Erythroblast (primary cell): ENCODE results near the gene CRTC2.
"Not testable (repeated sequence)": the region's sequence is repeated elsewhere in the genome, so short reads cannot be mapped to it uniquely, and the experiment has no call there.

Experiments used
- DNase-seq, 2 experiments: peaks; one replicate each; lab custom pipeline; 2025; lab: John Stamatoyannopoulos, UW
- GATA1 ChIP-seq: IDR thresholded peaks from 2 replicates; pipeline ENCODE4 v1.6.1; 2011; ENCODE audit warnings: low read depth, mild to moderate bottlenecking, control low read depth, low read length, moderate library complexity
- POLR2A ChIP-seq: IDR thresholded peaks from 2 replicates; pipeline ENCODE4 v1.6.1; 2011; ENCODE audit warnings: mild to moderate bottlenecking, low read length

Gene CRTC2

DNA sequence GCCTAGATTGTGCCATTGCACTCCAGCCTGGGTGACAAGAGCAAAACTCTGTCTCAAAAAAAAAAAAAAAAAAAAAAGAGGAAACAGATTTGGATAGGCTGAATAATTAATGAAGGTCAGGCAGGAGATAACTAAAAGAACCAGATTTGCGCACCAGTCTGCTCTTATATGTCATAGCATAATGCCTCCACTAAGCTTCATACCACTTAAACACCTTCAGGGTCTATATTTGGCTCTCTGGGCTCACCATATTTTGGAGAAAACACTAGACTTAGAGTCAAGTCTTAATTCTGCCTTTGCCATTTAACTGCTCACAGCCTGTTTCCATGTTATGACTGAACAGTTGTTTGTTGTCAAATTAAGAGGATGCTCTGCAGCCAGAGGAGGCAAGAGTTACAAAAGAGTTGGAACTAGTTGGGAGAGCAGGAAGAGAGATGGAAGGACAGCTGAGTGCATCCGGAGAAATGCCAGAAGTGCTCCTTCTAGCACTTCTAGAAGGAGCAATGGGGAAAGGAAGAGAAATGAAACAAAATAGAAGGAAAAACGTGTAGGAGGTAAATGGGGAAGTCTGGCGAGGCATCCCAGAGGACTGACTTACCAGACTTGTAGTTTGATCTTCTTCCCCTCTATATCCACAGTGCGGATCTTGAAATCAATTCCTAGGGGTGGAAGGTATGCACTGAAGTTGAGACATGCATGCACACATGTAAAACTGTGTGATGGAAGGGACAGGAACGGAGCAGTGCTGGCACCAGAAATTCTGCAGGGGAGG is 25.9 kb upstream of the CRTC2 start:
- TF ChIP-seq GATA1: no peak
- no peak for TF ChIP-seq POLR2A
- DNase-seq: no peak

DNA sequence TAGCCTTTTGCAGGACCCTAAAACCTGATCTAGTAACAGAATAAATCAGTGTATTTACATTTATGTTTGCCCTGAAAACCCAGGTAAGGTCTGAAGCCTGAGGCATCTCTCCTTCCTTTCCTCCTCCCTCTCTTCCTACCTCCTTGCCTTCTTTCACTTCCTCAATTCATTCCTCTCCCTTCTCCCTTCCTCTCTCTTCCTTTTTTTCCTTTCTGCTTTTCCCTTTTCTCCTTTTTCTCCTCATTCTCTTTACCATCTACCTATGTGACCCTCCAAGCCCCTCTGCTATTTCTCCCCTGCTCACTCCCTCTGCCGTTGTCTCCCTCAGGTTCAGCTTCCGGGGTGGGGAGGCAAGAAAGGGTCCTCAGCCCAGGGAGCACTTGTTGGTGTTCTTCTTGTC is 23.3 kb upstream of the CRTC2 start:
- DNase-seq: not testable (repeated sequence)

- DNase-seq: not testable (repeated sequence)
Observed at GRCh38 chr1:153979091-153979490, 20.7 kb upstream of the CRTC2 start.

DNA sequence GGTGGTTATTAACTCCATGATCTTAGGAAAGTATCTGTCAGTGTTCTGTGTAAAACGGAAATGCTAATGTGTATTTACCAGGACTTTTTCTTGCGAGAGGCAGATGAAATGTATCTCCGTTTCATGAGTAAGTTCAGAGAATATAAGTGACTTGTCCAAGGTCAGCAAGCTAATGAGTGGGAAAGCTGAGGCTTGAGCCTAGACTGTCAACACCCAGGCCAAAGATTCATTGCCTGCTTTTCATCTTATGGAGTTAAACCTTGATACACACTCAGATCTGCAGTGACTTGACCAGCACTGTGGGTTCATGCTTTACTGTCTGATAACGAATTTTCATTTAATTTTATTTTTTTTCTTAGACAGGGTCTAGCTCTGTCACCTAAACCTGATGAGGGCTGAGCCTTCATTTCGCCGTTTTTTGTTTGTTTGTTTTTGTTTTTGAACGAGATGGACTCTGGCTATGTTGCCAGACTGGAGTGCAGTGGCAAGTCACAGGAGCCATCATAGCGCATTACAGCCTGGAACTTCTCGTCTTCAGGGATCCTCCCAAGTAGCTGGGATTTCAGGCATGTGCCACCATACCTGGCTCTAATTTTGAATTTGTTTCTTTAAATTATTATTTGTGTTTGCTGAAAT is 20.0 kb upstream of the CRTC2 start:
- no peak for DNase-seq
- no peak for TF ChIP-seq POLR2A
- no peak for TF ChIP-seq GATA1

DNA sequence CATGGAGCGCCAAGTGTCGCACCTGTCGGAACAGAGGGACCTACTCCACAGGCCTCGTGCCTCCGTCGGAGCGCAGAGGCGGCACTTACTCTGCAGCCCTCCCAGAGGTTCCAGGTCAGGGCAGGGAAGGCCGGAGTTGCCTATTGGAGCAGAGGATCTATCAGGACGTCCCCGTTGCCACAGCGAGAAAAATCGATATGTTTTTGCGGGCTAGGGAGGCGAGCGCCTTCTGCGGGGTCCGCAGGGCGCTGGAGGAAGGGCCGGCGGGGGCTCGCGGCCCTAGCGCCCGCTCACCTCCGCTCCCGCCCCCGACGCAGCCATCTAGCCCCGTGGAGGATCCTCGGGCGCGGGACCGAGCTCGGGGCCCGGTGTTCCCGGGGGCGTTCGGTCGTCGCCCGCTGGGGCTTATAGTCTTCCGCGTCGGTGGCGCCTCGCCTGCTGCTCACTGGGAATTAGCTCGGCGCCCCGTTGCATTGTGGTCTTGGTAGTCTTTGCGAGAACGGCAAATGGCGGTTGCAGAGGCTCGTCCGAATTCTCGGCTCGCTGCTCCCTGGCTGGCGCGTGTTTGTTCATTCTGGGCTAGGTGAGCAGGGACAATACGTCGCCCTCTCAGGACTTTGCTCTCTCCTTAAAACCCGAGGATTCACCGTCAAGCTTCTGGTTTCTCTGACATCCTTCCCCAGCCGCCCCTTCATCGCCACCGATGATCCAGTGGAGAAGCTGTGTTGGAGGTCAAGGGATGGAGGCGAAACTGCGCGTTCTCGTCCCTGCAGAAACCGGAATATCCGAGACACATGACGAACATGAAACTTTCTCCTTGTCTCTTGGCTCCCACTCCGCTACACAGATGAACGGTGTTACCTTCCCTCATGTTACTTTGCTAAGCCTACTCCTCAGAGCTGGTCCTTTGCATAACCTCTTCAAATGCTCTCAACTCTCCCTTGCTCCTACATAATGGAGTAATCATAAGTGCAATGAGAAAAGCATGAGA is 19.1 kb upstream of the CRTC2 start, which contains the start of gene JTB:
TSS of gene JTB (minus strand) at position 425 of the 991 bp plus-strand sequence. CDS start at position 3, 422 bp downstream.
- TF ChIP-seq POLR2A: peak; percentile 89
- TF ChIP-seq GATA1: no peak
- peak; percentile 87 to 92 for DNase-seq

- DNase-seq: peak in 1 of 2 experiments; percentile 73
- TF ChIP-seq POLR2A: no peak
- TF ChIP-seq GATA1: no peak
Observed at GRCh38 chr1:153976819-153977249, 18.4 kb upstream of the CRTC2 start.

DNA sequence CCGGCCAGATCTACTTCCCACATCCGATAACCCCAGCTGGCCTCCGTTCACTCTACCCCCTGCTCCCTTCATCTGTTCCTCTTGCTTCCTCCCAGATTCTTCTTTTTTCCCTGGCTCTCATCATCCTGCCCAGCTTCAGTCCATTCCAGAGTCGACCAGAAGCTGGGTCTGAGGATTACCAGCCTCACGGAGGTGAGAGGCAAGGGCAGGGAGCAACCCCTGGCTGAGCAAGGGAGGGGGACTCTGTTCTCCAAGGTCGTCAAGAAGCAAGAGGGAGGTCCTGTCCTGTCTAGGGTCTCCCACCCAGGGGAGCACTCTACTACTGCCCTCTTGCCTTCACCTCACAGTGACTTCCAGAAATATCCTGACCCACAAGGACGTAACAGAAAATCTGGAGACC is 15.1 kb upstream of the CRTC2 start:
- no peak for TF ChIP-seq GATA1
- no peak for TF ChIP-seq POLR2A

GRCh38 chr1:153973071-153973470 is 14.7 kb upstream of the CRTC2 start:
- no peak for DNase-seq
- no peak for TF ChIP-seq GATA1
- peak; percentile 37 for TF ChIP-seq POLR2A

More for the DNA sequence above, 15.1 kb upstream of the CRTC2 start:
- no peak for DNase-seq

GRCh38 chr1:153970346-153970745 is 11.9 kb upstream of the CRTC2 start:
- TF ChIP-seq GATA1 (no peak), POLR2A (no peak)
- DNase-seq: no peak

DNA sequence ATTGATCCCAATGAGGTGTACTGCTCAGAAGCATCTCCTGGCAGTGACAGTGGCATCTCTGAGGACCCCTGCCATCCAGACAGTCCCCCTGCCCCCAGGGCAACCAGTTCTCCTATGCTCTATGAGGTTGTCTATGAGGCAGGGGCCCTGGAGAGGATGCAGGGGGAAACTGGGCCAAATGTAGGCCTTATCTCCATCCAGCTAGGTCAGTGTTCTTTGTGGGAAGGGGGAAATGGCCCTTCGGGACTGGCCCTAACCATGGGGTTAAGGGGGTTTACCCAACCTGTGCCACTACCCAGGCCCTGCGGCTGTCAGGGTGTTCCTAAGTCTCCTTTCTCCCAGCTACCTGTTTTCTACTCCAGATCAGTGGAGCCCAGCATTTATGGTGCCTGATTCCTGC is 10.6 kb upstream of the CRTC2 start:
- no peak for DNase-seq
- TF ChIP-seq GATA1: no peak
- TF ChIP-seq POLR2A: no peak

DNA sequence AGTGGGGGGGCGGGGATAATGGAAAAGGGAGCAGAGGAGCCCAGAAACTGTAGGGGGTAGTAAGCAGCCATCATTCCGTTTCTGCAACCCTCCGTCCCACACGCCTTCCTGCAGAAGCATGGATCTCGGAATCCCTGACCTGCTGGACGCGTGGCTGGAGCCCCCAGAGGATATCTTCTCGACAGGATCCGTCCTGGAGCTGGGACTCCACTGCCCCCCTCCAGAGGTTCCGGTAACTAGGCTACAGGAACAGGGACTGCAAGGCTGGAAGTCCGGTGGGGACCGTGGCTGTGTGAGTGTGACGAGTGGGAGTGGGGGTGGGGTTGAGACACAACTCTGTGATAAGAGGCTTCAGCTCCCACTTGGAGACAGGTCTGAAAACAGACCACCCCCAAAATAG is 10.0 kb upstream of the CRTC2 start:
- DNase-seq: peak in 1 of 2 experiments; percentile 34
- TF ChIP-seq GATA1: no peak
- no peak for TF ChIP-seq POLR2A

DNA sequence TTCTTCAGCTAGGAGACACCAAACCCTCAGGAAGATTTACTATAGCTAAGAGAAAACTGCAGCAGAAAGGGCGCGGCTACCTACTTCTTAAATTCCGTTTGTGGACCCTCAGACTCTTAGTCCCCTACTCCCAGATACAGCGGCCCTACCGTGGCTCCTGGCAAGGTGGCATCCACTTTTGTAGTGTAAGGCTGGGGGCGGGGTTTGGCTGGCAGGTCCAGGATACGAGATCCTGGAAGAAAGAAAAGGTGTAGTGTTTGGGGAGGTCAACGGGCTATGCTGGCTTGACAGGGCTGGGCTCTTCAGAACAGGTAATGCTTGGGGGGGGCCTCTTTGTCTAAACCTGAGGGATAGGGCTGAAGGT is 9.6 kb upstream of the CRTC2 start:
- DNase-seq: no peak
- TF ChIP-seq POLR2A: no peak
- TF ChIP-seq GATA1: no peak

- DNase-seq: peak; percentile 96 to 98
- no peak for TF ChIP-seq GATA1
- TF ChIP-seq POLR2A: peak; percentile 90
Observed at GRCh38 chr1:153967107-153967999, 8.9 kb upstream of the CRTC2 start, which contains the start of gene CREB3L4. Gene CREB3L4 (plus strand): TSS chr1:153967902. CDS start chr1:153968526, 624 bp downstream.
